ENCODE measurements around the gene LENG1. TPM values are rescaled to one million over a fixed set of nuclear protein-coding genes. Genes with fewer than 3 reads are reported as not detected.
"Not testable (repeated sequence)": the region's sequence is repeated elsewhere in the genome, so short reads cannot be mapped to it uniquely, and the experiment has no call there.

LENG1 gene
- total RNA-seq, 1 experiment from 2014 or later = 1.6 TPM

GRCh38 chr19:54204767-54205468 is 45.4 kb upstream of the LENG1 start:
- no peak overlapping the region for H3K27ac ChIP-seq (ENCODE audit: low read length)
- no peaks in the 10 kb centered on the region for H3K9me2 ChIP-seq (replicated peaks; ENCODE audit: insufficient read depth, low read length)
- no peak overlapping the region for H2AFZ ChIP-seq (ENCODE audit: low read length)
- no peak overlapping the region for H3K4me2 ChIP-seq (ENCODE audit: low read depth, low read length, poor library complexity, severe bottlenecking)
- no peak overlapping the region for H3K4me3 ChIP-seq (ENCODE audit: low read length)
- no peak overlapping the region for H3K9ac ChIP-seq (ENCODE audit: low read length)
- peaks cover 65% of the 10 kb centered on the region for H3K36me3 ChIP-seq (ENCODE audit: insufficient read depth, low read length)
- H3K79me2 ChIP-seq (ENCODE audit: low read length) = peaks cover 47% of the 10 kb centered on the region
- no peaks in the 10 kb centered on the region for H3K27me3 ChIP-seq (ENCODE audit: low read length)
- DNase-seq = no peak
- H3K9me3 ChIP-seq (ENCODE audit: low read length) = no peaks in the 10 kb centered on the region
- peaks cover 21% of the 10 kb centered on the region for H3K4me1 ChIP-seq (ENCODE audit: low read length)
- H4K20me1 ChIP-seq (ENCODE audit: insufficient read depth, low read depth, low read length) = peaks cover 77% of the 10 kb centered on the region

- Histone ChIP-seq H3K4me1 (ENCODE audit: low read length) (peaks cover 29% of the 10 kb centered on the region), H2AFZ (ENCODE audit: low read length) (no peak overlapping the region), H3K79me2 (ENCODE audit: low read length) (peaks cover 47% of the 10 kb centered on the region), H3K9ac (ENCODE audit: low read length) (peak overlapping the region; percentile 71; the same call in 1 of the 2 replicates), H3K27me3 (ENCODE audit: low read length) (no peaks in the 10 kb centered on the region), H3K9me3 (ENCODE audit: low read length) (no peaks in the 10 kb centered on the region), H3K27ac (ENCODE audit: low read length) (no peak overlapping the region), H3K9me2 (replicated peaks; ENCODE audit: insufficient read depth, low read length) (no peaks in the 10 kb centered on the region), H4K20me1 (ENCODE audit: insufficient read depth, low read depth, low read length) (peaks cover 66% of the 10 kb centered on the region), H3K4me3 (ENCODE audit: low read length) (no peak overlapping the region), H3K36me3 (ENCODE audit: insufficient read depth, low read length) (peaks cover 65% of the 10 kb centered on the region), H3K4me2 (ENCODE audit: low read depth, low read length, poor library complexity, severe bottlenecking) (peak overlapping the region; percentile 90)
- DNase-seq = no peak
Measured at GRCh38 chr19:54203151-54203611, 43.7 kb upstream of the LENG1 start.

GRCh38 chr19:54201980-54202379 is 42.5 kb upstream of the LENG1 start:
- H4K20me1 ChIP-seq (ENCODE audit: insufficient read depth, low read depth, low read length) = peaks cover 58% of the 10 kb centered on the region
- DNase-seq = peak; percentile 42
- peaks cover 57% of the 10 kb centered on the region for H3K36me3 ChIP-seq (ENCODE audit: insufficient read depth, low read length)

GRCh38 chr19:54201172-54201701 is 41.7 kb upstream of the LENG1 start:
- H3K4me3 ChIP-seq (ENCODE audit: low read length) = peak overlapping the region; percentile 85
- H2AFZ ChIP-seq (ENCODE audit: low read length) = no peak overlapping the region
- H3K4me1 ChIP-seq (ENCODE audit: low read length) = peaks cover 29% of the 10 kb centered on the region
- peak overlapping the region; percentile 69 for H3K27ac ChIP-seq (ENCODE audit: low read length)
- H3K79me2 ChIP-seq (ENCODE audit: low read length) = peaks cover 47% of the 10 kb centered on the region
- H3K9me3 ChIP-seq (ENCODE audit: low read length) = no peaks in the 10 kb centered on the region
- no peaks in the 10 kb centered on the region for H3K27me3 ChIP-seq (ENCODE audit: low read length)
- H3K36me3 ChIP-seq (ENCODE audit: insufficient read depth, low read length) = peaks cover 51% of the 10 kb centered on the region
- DNase-seq = no peak
- H3K9ac ChIP-seq (ENCODE audit: low read length) = peak overlapping the region; percentile 71
- H3K4me2 ChIP-seq (ENCODE audit: low read depth, low read length, poor library complexity, severe bottlenecking) = peak overlapping the region; percentile 90
- H3K9me2 ChIP-seq (replicated peaks; ENCODE audit: insufficient read depth, low read length) = no peaks in the 10 kb centered on the region
- H4K20me1 ChIP-seq (ENCODE audit: insufficient read depth, low read depth, low read length) = peaks cover 52% of the 10 kb centered on the region

More at GRCh38 chr19:54201980-54202379, 42.5 kb upstream of the LENG1 start:
- no peaks in the 10 kb centered on the region for H3K27me3 ChIP-seq (ENCODE audit: low read length)
- peak overlapping the region; percentile 69; the same call in 1 of the 2 replicates for H3K27ac ChIP-seq (ENCODE audit: low read length)
- H3K79me2 ChIP-seq (ENCODE audit: low read length) = peaks cover 47% of the 10 kb centered on the region
- H3K9ac ChIP-seq (ENCODE audit: low read length) = peak overlapping the region; percentile 71
- H3K4me2 ChIP-seq (ENCODE audit: low read depth, low read length, poor library complexity, severe bottlenecking) = peak overlapping the region; percentile 90
- no peaks in the 10 kb centered on the region for H3K9me3 ChIP-seq (ENCODE audit: low read length)
- H2AFZ ChIP-seq (ENCODE audit: low read length) = no peak overlapping the region
- H3K9me2 ChIP-seq (replicated peaks; ENCODE audit: insufficient read depth, low read length) = no peaks in the 10 kb centered on the region
- peaks cover 29% of the 10 kb centered on the region for H3K4me1 ChIP-seq (ENCODE audit: low read length)
- H3K4me3 ChIP-seq (ENCODE audit: low read length) = peak overlapping the region; percentile 85

- Histone ChIP-seq H3K4me3 (ENCODE audit: low read length) (peak overlapping the region; percentile 85; the same call in 1 of the 2 replicates), H3K4me1 (ENCODE audit: low read length) (peaks cover 29% of the 10 kb centered on the region), H4K20me1 (ENCODE audit: insufficient read depth, low read depth, low read length) (peaks cover 34% of the 10 kb centered on the region), H3K4me2 (ENCODE audit: low read depth, low read length, poor library complexity, severe bottlenecking) (peak overlapping the region; percentile 90), H3K9me3 (ENCODE audit: low read length) (no peaks in the 10 kb centered on the region), H3K27ac (ENCODE audit: low read length) (no peak overlapping the region), H3K9ac (ENCODE audit: low read length) (peak overlapping the region; percentile 71; the same call in 1 of the 2 replicates), H3K79me2 (ENCODE audit: low read length) (peaks cover 35% of the 10 kb centered on the region), H3K9me2 (replicated peaks; ENCODE audit: insufficient read depth, low read length) (no peaks in the 10 kb centered on the region), H3K27me3 (ENCODE audit: low read length) (no peaks in the 10 kb centered on the region), H2AFZ (ENCODE audit: low read length) (no peak overlapping the region), H3K36me3 (ENCODE audit: insufficient read depth, low read length) (peaks cover 34% of the 10 kb centered on the region)
- no peak for DNase-seq
Measured at GRCh38 chr19:54199401-54199800, 39.9 kb upstream of the LENG1 start.

- Histone ChIP-seq H3K9ac (ENCODE audit: low read length) (no peak overlapping the region), H3K4me3 (ENCODE audit: low read length) (no peak overlapping the region), H3K9me3 (ENCODE audit: low read length) (no peaks in the 10 kb centered on the region), H4K20me1 (ENCODE audit: insufficient read depth, low read depth, low read length) (peaks cover 11% of the 10 kb centered on the region), H3K4me1 (ENCODE audit: low read length) (peaks cover 29% of the 10 kb centered on the region), H3K79me2 (ENCODE audit: low read length) (peaks cover 29% of the 10 kb centered on the region), H3K4me2 (ENCODE audit: low read depth, low read length, poor library complexity, severe bottlenecking) (no peak overlapping the region), H2AFZ (ENCODE audit: low read length) (no peak overlapping the region), H3K9me2 (replicated peaks; ENCODE audit: insufficient read depth, low read length) (no peaks in the 10 kb centered on the region), H3K27ac (ENCODE audit: low read length) (no peak overlapping the region), H3K36me3 (ENCODE audit: insufficient read depth, low read length) (peaks cover 24% of the 10 kb centered on the region), H3K27me3 (ENCODE audit: low read length) (no peaks in the 10 kb centered on the region)
- DNase-seq = no peak
Measured at GRCh38 chr19:54197121-54197520, 37.6 kb upstream of the LENG1 start.

DNA sequence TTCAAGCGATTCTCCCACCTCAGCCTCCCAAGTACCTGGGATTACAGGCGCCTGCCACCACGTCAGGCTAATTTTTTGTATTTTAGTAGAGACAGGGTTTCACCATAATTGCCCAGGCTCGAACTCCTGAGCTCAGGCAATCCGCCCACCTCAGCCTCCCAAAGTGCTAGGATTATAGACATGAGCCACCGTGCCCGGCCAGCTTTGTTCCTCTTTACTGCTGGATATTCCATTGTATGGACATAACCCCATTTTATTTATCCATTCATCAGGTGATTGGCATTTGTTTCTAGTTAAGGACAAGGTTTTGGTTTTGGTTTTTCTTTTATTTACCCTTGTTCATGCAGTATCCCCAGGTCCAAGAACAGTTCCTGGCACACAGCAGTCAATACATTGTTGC is 37.0 kb upstream of the LENG1 start:
- no peak overlapping the region for H3K27ac ChIP-seq (ENCODE audit: low read length)
- no peak overlapping the region for H3K4me2 ChIP-seq (ENCODE audit: low read depth, low read length, poor library complexity, severe bottlenecking)
- H3K4me1 ChIP-seq (ENCODE audit: low read length) = peaks cover 27% of the 10 kb centered on the region
- H3K27me3 ChIP-seq (ENCODE audit: low read length) = no peaks in the 10 kb centered on the region
- no peaks in the 10 kb centered on the region for H3K9me2 ChIP-seq (replicated peaks; ENCODE audit: insufficient read depth, low read length)
- H3K4me3 ChIP-seq (ENCODE audit: low read length) = no peak overlapping the region
- no peak overlapping the region for H3K9ac ChIP-seq (ENCODE audit: low read length)
- DNase-seq = no peak
- peaks cover 29% of the 10 kb centered on the region for H3K79me2 ChIP-seq (ENCODE audit: low read length)
- no peak overlapping the region for H2AFZ ChIP-seq (ENCODE audit: low read length)
- H3K36me3 ChIP-seq (ENCODE audit: insufficient read depth, low read length) = peaks cover 18% of the 10 kb centered on the region
- no peaks in the 10 kb centered on the region for H3K9me3 ChIP-seq (ENCODE audit: low read length)
- peaks cover 5% of the 10 kb centered on the region for H4K20me1 ChIP-seq (ENCODE audit: insufficient read depth, low read depth, low read length)

DNA sequence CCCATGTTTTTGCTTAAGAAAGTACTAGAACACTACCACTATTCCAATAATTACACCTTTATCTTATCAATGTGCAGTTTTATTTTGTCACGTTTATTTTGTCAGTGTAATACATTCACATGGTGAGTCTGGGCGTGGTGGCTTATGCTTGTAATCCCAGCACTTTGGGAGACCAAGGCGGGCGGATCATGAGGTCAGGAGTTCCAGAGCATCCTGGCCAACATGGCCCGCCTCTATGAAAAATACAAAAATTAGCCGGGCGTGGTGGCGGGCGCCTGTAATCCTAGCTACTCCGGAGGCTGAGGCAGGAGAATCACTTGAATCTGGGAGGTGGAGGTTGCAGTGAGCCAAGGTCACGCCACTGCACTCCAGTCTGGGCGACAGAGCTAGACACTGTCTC is 34.9 kb upstream of the LENG1 start:
- not testable (repeated sequence) for H3K27ac ChIP-seq (ENCODE audit: low read length); H3K4me3 ChIP-seq (ENCODE audit: low read length); H2AFZ ChIP-seq (ENCODE audit: low read length); H3K9ac ChIP-seq (ENCODE audit: low read length); DNase-seq; H3K9me2 ChIP-seq (replicated peaks; ENCODE audit: insufficient read depth, low read length); H3K27me3 ChIP-seq (ENCODE audit: low read length); H3K9me3 ChIP-seq (ENCODE audit: low read length); H4K20me1 ChIP-seq (ENCODE audit: insufficient read depth, low read depth, low read length); H3K4me2 ChIP-seq (ENCODE audit: low read depth, low read length, poor library complexity, severe bottlenecking)
- Histone ChIP-seq H3K36me3 (ENCODE audit: insufficient read depth, low read length) (peaks cover 13% of the 10 kb centered on the region; the same call in 1 of the 2 replicates), H3K4me1 (ENCODE audit: low read length) (peaks cover 17% of the 10 kb centered on the region), H3K79me2 (ENCODE audit: low read length) (peaks cover 23% of the 10 kb centered on the region)
